ENCODE results near the gene SORCS2.

DNA sequence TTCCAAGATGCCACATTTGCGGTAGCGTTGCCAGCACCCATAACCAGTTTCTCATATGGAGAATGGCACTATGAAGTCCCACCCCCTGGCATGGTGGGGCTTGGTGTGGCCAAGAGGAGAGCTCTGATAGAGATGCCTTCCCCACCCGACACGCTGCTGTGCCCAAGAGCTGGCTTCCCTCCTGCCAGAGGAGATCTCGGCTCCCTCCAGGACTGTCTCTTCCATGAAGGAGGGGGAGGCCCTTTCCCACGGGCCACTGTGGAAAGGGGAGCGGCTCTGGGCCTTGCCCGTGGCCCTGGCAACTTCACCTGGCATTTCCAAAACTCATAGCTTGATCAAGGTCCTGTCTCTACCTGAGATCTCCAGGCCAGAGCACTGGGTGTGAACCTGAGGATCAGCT lies 459.7 kb downstream of the SORCS2 start:
- TF ChIP-seq EZH2phosphoT487 (IDR thresholded peaks at IDR 0.05; ENCODE audit: borderline replicate concordance, low read depth, low read length) = no peak
- no peak for TF ChIP-seq CTCF (conservative IDR thresholded peaks at IDR 0.05; ENCODE audit: low read length)

Data from OCI-LY7 (cell line).